HEK293 (cell line): ENCODE measurements around the gene PMEL.

Experiments
- BCL11B ChIP-seq: fragments of 450-650 bp; formaldehyde crosslinking; IDR thresholded peaks from 2 replicates; pipeline ENCODE4 v1.5.1; 2016; ENCODE audit warnings: low read depth, missing biosample characterization, missing genetic modification characterization
- HOXD13 ChIP-seq: sonication (generic); formaldehyde crosslinking; IDR thresholded peaks from 2 replicates; pipeline ENCODE4 v1.8.0; 2022; ENCODE audit warnings: missing genetic modification reagents, borderline replicate concordance
- PRDM1 ChIP-seq: fragments of 450-650 bp; formaldehyde crosslinking; IDR thresholded peaks from 2 replicates; pipeline ENCODE4; 2016; ENCODE audit warnings: missing biosample characterization, missing genetic modification characterization
- SCRT1 ChIP-seq: fragments of 450-650 bp; formaldehyde crosslinking; IDR thresholded peaks from 2 replicates; pipeline ENCODE4 v1.5.1; 2016; ENCODE audit warnings: missing biosample characterization, missing genetic modification characterization, borderline replicate concordance
- SP2 ChIP-seq: fragments of 450-650 bp; formaldehyde crosslinking; IDR thresholded peaks from 2 replicates; pipeline ENCODE4 v1.5.1; 2016; ENCODE audit warnings: missing biosample characterization, missing genetic modification characterization
- YY2 ChIP-seq: fragments of 450-650 bp; formaldehyde crosslinking; IDR thresholded peaks from 2 replicates; pipeline ENCODE4 v1.5.1; 2016; ENCODE audit warnings: missing biosample characterization, missing genetic modification characterization
- ZBTB7A ChIP-seq: fragments of 450-650 bp; formaldehyde crosslinking; IDR thresholded peaks from 2 replicates; pipeline ENCODE4 v1.5.1; 2016; ENCODE audit warnings: low read depth, missing biosample characterization, missing genetic modification characterization
- ZEB2 ChIP-seq: fragments of 450-650 bp; formaldehyde crosslinking; IDR thresholded peaks from 2 replicates; pipeline ENCODE4 v1.5.1; 2016; ENCODE audit warnings: missing biosample characterization, missing genetic modification characterization
- ZNF169 ChIP-seq: fragments of 450-650 bp; formaldehyde crosslinking; IDR thresholded peaks from 2 replicates; pipeline ENCODE4 v1.5.1; 2016; ENCODE audit warnings: missing biosample characterization, missing genetic modification characterization
- ZNF2 ChIP-seq: fragments of 450-650 bp; formaldehyde crosslinking; IDR thresholded peaks from 2 replicates; pipeline ENCODE4 v1.5.1; 2016; ENCODE audit warnings: missing biosample characterization, missing genetic modification characterization
- ZNF223 ChIP-seq: fragments of 450-650 bp; formaldehyde crosslinking; IDR thresholded peaks from 2 replicates; pipeline ENCODE4 v1.5.1; 2016; ENCODE audit warnings: missing biosample characterization, missing genetic modification characterization
- ZNF394 ChIP-seq: fragments of 450-650 bp; formaldehyde crosslinking; IDR thresholded peaks from 2 replicates; pipeline ENCODE4 v1.5.1; 2016; ENCODE audit warnings: missing biosample characterization, missing genetic modification characterization, mild to moderate bottlenecking, moderate library complexity, borderline replicate concordance
- ZNF626 ChIP-seq: fragments of 450-650 bp; sonication (Bioruptor Pico); formaldehyde crosslinking; IDR thresholded peaks from 2 replicates; pipeline ENCODE4 v1.5.1; 2018; ENCODE audit warnings: missing biosample characterization, missing genetic modification characterization, inconsistent platforms
- ZNF658 ChIP-seq: fragments of 450-650 bp; formaldehyde crosslinking; IDR thresholded peaks from 2 replicates; pipeline ENCODE4; 2016; ENCODE audit warnings: missing biosample characterization, missing genetic modification characterization
- ZNF677 ChIP-seq: fragments of 450-650 bp; IDR thresholded peaks from 2 replicates; pipeline ENCODE4 v1.5.0; 2018; ENCODE audit warnings: missing biosample characterization, mild to moderate bottlenecking, missing genetic modification characterization, moderate library complexity
- TF ChIP-seq, protein P1 (sequence below): fragments of 450-650 bp; formaldehyde crosslinking; IDR thresholded peaks from 2 replicates; pipeline ENCODE4 v1.5.1; 2016; ENCODE audit warnings: missing biosample characterization, missing genetic modification characterization, borderline replicate concordance
- TF ChIP-seq, protein P2 (sequence below): fragments of 450-650 bp; formaldehyde crosslinking; IDR thresholded peaks from 2 replicates; pipeline ENCODE4 v1.5.1; 2016; ENCODE audit warnings: missing biosample characterization, missing genetic modification characterization
- TF ChIP-seq, protein P3 (sequence below): fragments of 450-650 bp; formaldehyde crosslinking; IDR thresholded peaks from 2 replicates; pipeline ENCODE4 v1.5.1; 2016; ENCODE audit warnings: missing biosample characterization, missing genetic modification characterization
- TF ChIP-seq, protein P4 (sequence below): fragments of 450-650 bp; formaldehyde crosslinking; IDR thresholded peaks from 2 replicates; pipeline ENCODE4 v1.5.1; 2016; ENCODE audit warnings: missing biosample characterization, missing genetic modification characterization
- TF ChIP-seq, protein P5 (sequence below): fragments of 450-650 bp; formaldehyde crosslinking; IDR thresholded peaks from 2 replicates; pipeline ENCODE4 v1.5.1; 2017; ENCODE audit warnings: missing biosample characterization, missing genetic modification characterization
- TF ChIP-seq, protein P6 (sequence below): fragments of 450-650 bp; formaldehyde crosslinking; IDR thresholded peaks from 2 replicates; pipeline ENCODE4 v1.5.1; 2016; ENCODE audit warnings: missing biosample characterization, missing genetic modification characterization
- TF ChIP-seq, protein P7 (sequence below): fragments of 450-650 bp; formaldehyde crosslinking; IDR thresholded peaks from 2 replicates; pipeline ENCODE4 v1.5.1; 2016; ENCODE audit warnings: missing biosample characterization, missing genetic modification characterization, low read depth

The PMEL gene

DNA sequence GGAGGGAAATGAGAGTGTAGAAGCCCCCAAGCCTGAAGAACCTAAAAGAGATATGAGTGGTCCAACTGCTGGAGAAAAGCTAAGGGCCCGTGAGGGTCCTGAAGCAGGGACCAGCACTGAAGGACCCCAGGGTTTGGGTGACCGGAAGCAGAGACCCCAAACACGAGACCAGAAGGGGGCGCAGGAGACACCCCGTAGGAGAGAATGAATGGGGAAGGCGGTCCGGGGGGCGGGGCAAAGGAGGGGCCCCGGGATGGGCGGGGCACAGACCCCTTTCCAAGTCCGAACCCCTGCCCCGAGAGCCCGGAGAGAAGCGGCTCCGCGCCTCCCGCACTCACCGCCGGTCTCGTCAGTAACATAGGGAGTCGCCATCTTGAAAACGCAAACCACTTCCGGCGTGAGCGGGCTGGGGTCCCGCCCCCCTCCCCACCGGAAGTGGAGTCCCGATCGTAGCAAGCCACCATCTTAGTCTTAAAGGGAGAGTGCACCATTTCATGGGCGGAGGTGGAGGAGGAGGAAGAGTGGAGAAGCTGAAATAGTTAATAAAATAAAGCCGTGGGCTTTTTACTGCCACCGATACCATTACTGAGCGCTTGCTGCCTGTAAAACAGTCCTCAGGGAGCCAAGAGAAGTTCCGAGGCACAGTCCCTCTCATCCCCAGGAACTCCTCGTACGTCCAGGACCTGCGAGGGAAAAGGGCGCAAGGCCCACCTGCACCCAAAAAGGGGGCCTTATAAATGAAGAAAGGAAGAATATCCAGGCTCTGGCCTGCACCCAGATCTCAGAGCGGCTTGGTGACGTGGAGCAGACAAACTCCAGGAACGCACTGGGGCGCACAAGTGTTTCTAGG lies 38.9 kb downstream of the PMEL start (continued):
- TF ChIP-seq, protein P1, sequence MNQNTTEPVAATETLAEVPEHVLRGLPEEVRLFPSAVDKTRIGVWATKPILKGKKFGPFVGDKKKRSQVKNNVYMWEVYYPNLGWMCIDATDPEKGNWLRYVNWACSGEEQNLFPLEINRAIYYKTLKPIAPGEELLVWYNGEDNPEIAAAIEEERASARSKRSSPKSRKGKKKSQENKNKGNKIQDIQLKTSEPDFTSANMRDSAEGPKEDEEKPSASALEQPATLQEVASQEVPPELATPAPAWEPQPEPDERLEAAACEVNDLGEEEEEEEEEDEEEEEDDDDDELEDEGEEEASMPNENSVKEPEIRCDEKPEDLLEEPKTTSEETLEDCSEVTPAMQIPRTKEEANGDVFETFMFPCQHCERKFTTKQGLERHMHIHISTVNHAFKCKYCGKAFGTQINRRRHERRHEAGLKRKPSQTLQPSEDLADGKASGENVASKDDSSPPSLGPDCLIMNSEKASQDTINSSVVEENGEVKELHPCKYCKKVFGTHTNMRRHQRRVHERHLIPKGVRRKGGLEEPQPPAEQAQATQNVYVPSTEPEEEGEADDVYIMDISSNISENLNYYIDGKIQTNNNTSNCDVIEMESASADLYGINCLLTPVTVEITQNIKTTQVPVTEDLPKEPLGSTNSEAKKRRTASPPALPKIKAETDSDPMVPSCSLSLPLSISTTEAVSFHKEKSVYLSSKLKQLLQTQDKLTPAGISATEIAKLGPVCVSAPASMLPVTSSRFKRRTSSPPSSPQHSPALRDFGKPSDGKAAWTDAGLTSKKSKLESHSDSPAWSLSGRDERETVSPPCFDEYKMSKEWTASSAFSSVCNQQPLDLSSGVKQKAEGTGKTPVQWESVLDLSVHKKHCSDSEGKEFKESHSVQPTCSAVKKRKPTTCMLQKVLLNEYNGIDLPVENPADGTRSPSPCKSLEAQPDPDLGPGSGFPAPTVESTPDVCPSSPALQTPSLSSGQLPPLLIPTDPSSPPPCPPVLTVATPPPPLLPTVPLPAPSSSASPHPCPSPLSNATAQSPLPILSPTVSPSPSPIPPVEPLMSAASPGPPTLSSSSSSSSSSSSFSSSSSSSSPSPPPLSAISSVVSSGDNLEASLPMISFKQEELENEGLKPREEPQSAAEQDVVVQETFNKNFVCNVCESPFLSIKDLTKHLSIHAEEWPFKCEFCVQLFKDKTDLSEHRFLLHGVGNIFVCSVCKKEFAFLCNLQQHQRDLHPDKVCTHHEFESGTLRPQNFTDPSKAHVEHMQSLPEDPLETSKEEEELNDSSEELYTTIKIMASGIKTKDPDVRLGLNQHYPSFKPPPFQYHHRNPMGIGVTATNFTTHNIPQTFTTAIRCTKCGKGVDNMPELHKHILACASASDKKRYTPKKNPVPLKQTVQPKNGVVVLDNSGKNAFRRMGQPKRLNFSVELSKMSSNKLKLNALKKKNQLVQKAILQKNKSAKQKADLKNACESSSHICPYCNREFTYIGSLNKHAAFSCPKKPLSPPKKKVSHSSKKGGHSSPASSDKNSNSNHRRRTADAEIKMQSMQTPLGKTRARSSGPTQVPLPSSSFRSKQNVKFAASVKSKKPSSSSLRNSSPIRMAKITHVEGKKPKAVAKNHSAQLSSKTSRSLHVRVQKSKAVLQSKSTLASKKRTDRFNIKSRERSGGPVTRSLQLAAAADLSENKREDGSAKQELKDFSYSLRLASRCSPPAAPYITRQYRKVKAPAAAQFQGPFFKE, result no peak
- TF ChIP-seq, protein P2, sequence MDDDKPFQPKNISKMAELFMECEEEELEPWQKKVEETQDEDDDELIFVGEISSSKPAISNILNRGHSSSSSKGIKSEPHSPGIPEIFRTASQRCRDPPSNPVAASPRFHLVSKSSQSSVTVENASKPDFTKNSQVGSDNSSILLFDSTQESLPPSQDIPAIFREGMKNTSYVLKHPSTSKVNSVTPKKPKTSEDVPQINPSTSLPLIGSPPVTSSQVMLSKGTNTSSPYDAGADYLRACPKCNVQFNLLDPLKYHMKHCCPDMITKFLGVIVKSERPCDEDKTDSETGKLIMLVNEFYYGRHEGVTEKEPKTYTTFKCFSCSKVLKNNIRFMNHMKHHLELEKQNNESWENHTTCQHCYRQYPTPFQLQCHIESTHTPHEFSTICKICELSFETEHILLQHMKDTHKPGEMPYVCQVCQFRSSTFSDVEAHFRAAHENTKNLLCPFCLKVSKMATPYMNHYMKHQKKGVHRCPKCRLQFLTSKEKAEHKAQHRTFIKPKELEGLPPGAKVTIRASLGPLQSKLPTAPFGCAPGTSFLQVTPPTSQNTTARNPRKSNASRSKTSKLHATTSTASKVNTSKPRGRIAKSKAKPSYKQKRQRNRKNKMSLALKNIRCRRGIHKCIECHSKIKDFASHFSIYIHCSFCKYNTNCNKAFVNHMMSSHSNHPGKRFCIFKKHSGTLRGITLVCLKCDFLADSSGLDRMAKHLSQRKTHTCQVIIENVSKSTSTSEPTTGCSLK (tag by site-specific recombination), result no peak
- TF ChIP-seq ZNF626, result no peak
- peak; percentile 57; the same call in 1 of the 2 replicates for TF ChIP-seq ZNF2 (tag by site-specific recombination)
- TF ChIP-seq ZEB2, result peak; percentile 79
- TF ChIP-seq HOXD13, result no peak
- peak; percentile 98 for TF ChIP-seq ZBTB7A
- peak; percentile 76; the same call in 1 of the 2 replicates for TF ChIP-seq ZNF394 (tag by site-specific recombination)
- no peak for TF ChIP-seq ZNF169
- TF ChIP-seq, protein P3, sequence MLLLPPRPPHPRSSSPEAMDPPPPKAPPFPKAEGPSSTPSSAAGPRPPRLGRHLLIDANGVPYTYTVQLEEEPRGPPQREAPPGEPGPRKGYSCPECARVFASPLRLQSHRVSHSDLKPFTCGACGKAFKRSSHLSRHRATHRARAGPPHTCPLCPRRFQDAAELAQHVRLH (tag by site-specific recombination), result peak; percentile 84
- TF ChIP-seq SCRT1 (tag by site-specific recombination), result no peak
- TF ChIP-seq ZNF677 (tag by site-specific recombination), result no peak
- TF ChIP-seq BCL11B, result peak; percentile 93
- TF ChIP-seq, protein P4, sequence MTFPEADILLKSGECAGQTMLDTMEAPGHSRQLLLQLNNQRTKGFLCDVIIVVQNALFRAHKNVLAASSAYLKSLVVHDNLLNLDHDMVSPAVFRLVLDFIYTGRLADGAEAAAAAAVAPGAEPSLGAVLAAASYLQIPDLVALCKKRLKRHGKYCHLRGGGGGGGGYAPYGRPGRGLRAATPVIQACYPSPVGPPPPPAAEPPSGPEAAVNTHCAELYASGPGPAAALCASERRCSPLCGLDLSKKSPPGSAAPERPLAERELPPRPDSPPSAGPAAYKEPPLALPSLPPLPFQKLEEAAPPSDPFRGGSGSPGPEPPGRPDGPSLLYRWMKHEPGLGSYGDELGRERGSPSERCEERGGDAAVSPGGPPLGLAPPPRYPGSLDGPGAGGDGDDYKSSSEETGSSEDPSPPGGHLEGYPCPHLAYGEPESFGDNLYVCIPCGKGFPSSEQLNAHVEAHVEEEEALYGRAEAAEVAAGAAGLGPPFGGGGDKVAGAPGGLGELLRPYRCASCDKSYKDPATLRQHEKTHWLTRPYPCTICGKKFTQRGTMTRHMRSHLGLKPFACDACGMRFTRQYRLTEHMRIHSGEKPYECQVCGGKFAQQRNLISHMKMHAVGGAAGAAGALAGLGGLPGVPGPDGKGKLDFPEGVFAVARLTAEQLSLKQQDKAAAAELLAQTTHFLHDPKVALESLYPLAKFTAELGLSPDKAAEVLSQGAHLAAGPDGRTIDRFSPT (tag by site-specific recombination), result no peak
- peak; percentile 81; the same call in 1 of the 2 replicates for TF ChIP-seq YY2 (tag by site-specific recombination)
- TF ChIP-seq, protein P5, sequence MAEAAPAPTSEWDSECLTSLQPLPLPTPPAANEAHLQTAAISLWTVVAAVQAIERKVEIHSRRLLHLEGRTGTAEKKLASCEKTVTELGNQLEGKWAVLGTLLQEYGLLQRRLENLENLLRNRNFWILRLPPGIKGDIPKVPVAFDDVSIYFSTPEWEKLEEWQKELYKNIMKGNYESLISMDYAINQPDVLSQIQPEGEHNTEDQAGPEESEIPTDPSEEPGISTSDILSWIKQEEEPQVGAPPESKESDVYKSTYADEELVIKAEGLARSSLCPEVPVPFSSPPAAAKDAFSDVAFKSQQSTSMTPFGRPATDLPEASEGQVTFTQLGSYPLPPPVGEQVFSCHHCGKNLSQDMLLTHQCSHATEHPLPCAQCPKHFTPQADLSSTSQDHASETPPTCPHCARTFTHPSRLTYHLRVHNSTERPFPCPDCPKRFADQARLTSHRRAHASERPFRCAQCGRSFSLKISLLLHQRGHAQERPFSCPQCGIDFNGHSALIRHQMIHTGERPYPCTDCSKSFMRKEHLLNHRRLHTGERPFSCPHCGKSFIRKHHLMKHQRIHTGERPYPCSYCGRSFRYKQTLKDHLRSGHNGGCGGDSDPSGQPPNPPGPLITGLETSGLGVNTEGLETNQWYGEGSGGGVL (tag by site-specific recombination), result peak; percentile 21; the same call in 1 of the 2 replicates
- peak; percentile 89 for TF ChIP-seq SP2
- TF ChIP-seq, protein P6, sequence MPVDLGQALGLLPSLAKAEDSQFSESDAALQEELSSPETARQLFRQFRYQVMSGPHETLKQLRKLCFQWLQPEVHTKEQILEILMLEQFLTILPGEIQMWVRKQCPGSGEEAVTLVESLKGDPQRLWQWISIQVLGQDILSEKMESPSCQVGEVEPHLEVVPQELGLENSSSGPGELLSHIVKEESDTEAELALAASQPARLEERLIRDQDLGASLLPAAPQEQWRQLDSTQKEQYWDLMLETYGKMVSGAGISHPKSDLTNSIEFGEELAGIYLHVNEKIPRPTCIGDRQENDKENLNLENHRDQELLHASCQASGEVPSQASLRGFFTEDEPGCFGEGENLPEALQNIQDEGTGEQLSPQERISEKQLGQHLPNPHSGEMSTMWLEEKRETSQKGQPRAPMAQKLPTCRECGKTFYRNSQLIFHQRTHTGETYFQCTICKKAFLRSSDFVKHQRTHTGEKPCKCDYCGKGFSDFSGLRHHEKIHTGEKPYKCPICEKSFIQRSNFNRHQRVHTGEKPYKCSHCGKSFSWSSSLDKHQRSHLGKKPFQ (tag by site-specific recombination), result no peak
- TF ChIP-seq, protein P7, sequence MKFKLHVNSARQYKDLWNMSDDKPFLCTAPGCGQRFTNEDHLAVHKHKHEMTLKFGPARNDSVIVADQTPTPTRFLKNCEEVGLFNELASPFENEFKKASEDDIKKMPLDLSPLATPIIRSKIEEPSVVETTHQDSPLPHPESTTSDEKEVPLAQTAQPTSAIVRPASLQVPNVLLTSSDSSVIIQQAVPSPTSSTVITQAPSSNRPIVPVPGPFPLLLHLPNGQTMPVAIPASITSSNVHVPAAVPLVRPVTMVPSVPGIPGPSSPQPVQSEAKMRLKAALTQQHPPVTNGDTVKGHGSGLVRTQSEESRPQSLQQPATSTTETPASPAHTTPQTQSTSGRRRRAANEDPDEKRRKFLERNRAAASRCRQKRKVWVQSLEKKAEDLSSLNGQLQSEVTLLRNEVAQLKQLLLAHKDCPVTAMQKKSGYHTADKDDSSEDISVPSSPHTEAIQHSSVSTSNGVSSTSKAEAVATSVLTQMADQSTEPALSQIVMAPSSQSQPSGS, result no peak
- no peak for TF ChIP-seq PRDM1 (tag by site-specific recombination)
- TF ChIP-seq ZNF658 (tag by site-specific recombination), result no peak
- TF ChIP-seq ZNF223 (tag by site-specific recombination), result no peak
